GM21723 (cell line): Measurements from ENCODE around the gene ADAMTS18.
A peak's percentile ranks its signal among the peaks of the same experiment; 100 is the strongest.

Experiments
- ATAC-seq: cut with Tn5 transposase; IDR thresholded peaks from one replicate; pipeline ENCODE4 v1.9.1; 2021; ENCODE audit warnings: mild to moderate bottlenecking, moderate library complexity; ENCODE audit not compliant: unreplicated experiment

Gene ADAMTS18

GRCh38 chr16:77331043-77331442 is 103.8 kb downstream of the ADAMTS18 start:
- ATAC-seq, result no peak

GRCh38 chr16:77330332-77331042 is 104.3 kb downstream of the ADAMTS18 start:
- ATAC-seq, result no peak

DNA sequence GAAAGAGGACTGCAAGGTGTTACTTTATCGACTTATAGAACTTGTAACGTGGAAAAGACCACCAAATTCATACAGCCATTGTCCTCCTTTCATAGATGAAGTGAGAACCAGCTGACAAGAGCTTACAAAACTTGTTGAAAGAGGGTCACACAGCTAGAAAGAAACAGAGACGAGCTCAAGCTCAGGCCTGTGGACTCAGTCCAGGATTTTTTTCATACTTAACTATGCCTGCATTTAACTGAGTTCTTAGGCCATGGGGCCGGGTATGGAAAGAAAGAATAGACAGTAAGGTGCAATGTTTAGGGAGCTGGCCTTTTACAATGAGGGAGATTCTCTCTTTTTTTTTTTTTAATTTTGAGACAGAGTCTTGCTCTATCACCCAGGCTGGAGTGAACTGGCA is 106.1 kb downstream of the ADAMTS18 start:
- no peak for ATAC-seq

- no peak for ATAC-seq
These were observed 106.6 kb downstream of the ADAMTS18 start for GRCh38 chr16:77328274-77328673.

- ATAC-seq, result no peak
These were observed 107.1 kb downstream of the ADAMTS18 start for GRCh38 chr16:77327717-77328116.

DNA sequence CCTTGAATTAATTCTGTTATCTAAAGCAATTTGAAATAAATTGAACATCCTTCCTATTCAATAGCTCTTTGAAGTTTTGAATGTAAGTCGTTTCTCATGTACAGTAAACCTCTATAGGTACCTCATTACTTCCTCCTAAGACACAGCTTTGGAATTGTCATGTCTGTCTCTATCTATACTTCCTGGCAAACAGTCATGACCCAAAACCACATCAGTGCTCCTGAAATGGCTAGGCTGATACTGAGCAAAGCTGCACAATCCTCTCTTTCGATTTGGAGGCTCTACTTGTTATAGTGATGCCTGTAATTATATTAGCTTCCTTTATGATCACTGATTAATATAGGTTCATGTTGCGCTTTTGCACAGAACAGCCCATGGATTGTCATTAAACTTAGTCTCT is 110.1 kb downstream of the ADAMTS18 start:
- ATAC-seq, result no peak

GRCh38 chr16:77323695-77324094 is 111.1 kb downstream of the ADAMTS18 start:
- no peak for ATAC-seq

DNA sequence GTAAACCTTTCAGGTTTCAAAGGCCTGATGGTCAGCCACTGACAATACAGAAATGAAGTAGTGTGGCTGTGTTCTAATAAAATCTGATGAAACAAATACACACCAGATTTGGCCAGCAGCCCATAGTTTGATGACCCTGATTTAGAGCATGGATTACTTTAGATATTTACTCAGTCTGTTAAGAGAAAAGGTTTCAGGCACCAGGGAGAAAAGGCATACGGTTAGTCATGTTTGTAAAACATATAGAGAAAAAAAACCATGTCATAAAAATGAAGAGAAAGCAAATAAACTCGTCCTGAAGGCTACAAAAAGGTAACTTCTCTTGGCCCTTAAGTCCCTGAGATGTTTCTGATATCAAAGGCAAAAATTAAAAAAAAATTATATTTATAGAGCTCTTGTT is 112.1 kb downstream of the ADAMTS18 start:
- no peak for ATAC-seq

- no peak for ATAC-seq
These were observed 117.8 kb downstream of the ADAMTS18 start for GRCh38 chr16:77317059-77317458.

DNA sequence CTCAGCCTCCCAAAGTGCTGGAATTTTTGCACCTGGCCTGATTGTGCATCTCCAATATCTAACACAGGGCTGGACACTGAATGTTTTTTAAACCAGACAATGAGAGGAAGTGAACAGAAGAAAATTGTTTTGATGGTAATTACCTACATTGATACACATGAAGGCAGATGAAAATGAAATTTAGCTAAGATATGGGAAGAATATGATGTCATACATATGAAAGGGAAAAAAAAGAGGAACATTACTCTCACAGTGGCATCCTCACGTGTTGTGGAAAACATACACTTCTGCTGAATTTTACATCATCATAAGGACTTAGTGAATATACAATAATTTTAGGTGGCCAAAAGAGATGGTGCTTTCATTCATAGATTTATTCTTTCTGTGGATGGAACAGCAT is 124.0 kb downstream of the ADAMTS18 start:
- no peak for ATAC-seq

- no peak for ATAC-seq
These were observed 126.7 kb downstream of the ADAMTS18 start for GRCh38 chr16:77308163-77308561.

GRCh38 chr16:77307426-77308162 is 127.2 kb downstream of the ADAMTS18 start:
- no peak for ATAC-seq

- ATAC-seq, result no peak
These were observed 128.8 kb downstream of the ADAMTS18 start for GRCh38 chr16:77306075-77306474.

- ATAC-seq, result no peak
These were observed 130.0 kb downstream of the ADAMTS18 start for GRCh38 chr16:77304877-77305276.

DNA sequence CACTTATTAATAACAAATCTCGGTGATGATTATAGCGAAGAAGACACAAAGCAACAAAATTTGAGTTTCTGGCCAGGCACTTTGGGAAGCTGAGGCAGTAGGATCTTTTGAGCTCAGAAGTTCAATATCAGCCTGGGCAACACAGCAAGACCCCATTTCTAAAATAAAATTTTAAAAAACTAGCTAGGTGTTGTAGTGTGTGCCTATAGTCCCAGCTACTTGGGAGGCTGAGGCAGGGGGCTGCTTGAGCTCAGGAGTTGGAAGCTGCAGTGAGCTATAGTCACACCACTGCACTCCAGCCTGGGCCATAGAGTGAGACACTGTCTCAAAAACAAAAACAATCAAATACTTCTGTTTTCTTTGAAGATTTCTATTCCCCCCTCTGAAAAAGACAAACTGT is 130.7 kb downstream of the ADAMTS18 start:
- no peak for ATAC-seq

DNA sequence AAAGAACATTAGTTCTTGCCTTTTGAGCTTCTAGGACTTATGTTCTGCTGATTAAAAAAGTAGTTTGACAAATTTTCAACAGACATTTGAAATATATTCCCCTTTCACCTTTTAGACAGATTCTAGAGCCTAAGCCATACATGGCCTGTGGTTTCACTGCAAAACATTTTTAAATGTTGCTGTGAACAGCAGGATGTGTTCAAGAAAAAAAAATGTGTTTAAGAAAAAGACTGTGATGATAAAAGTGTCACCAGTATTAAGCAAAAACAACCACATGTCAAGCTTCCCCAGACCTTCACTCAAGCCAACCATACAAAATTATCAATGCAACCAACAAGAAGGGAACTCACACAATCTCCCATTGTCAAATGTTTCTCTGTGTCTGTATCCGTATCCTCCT is 132.2 kb downstream of the ADAMTS18 start:
- ATAC-seq, result no peak

- no peak for ATAC-seq
These were observed 132.6 kb downstream of the ADAMTS18 start for GRCh38 chr16:77302249-77302648.

- no peak for ATAC-seq
These were observed 134.6 kb downstream of the ADAMTS18 start for GRCh38 chr16:77300256-77300655.

GRCh38 chr16:77299395-77299794 is 135.4 kb downstream of the ADAMTS18 start:
- peak; percentile 82 for ATAC-seq

GRCh38 chr16:77298418-77299360 is 136.1 kb downstream of the ADAMTS18 start:
- ATAC-seq, result peak; percentile 17

DNA sequence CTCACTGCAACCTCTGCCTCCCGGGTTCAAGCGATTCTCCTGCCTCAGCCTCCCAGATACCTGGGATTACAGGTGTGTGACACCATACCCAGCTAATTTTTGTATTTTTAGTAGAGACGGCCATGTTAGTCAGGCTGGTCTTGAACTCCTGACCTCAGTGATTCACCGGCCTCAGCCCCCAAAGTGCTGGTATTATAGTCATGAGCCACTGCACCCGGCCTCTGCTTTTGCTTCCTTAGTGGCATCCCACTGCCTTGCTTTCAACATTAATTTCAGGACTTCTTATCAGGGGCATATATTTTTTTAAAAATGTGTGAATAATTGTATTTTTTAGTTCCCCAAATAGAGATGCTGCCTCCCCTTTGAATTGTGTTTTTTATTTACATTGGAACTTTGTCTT is 136.8 kb downstream of the ADAMTS18 start:
- ATAC-seq, result no peak
